Colonic mucosa (tissue), 4 donors: Measurements from ENCODE around the gene CAMKK2. TPM values are rescaled to one million over a fixed set of nuclear protein-coding genes. Genes with fewer than 3 reads are reported as not detected.
"Not testable (repeated sequence)": the region's sequence is repeated elsewhere in the genome, so short reads cannot be mapped to it uniquely, and the experiment has no call there.

Experiments used
- DNase-seq: peaks from one replicate; pipeline ENCODE4 v3.0.0-alpha.2; 2020
- H3K27ac ChIP-seq: fragments of 200-600 bp; one replicate; pipeline ENCODE4 v1.8.0; 2021
- H3K27me3 ChIP-seq: fragments of 200-600 bp; one replicate; pipeline ENCODE4 v1.8.0; 2021
- H3K36me3 ChIP-seq: fragments of 200-600 bp; one replicate; pipeline ENCODE4 v1.8.0; 2021
- H3K4me1 ChIP-seq: fragments of 200-600 bp; one replicate; pipeline ENCODE4 v1.8.0; 2021; ENCODE audit warnings: mild to moderate bottlenecking
- H3K4me3 ChIP-seq: fragments of 200-600 bp; one replicate; pipeline ENCODE4 v1.8.0; 2021
- H3K9ac ChIP-seq, 2 donors: one replicate each; pipeline ENCODE4 v1.7.0; 2013; ENCODE audit warnings: control low read depth in 2 of 2, low read depth in 2 of 2, low read length in 2 of 2
- H3K9me3 ChIP-seq: fragments of 200-600 bp; one replicate; pipeline ENCODE4 v1.8.0; 2021
- intact Hi-C: fragments of 100-400 bp; cut with DNase I; formaldehyde crosslinking; loops from one replicate; pipeline ENCODE4 v1.14.1; 2022
- total RNA-seq, 2 donors: library from RNA; stranded (reverse); fragmentation: NEBNext Ultra II Directional in 1 of 2; extraction: Animal tissue kit (Norgen Biotek cat#: 25700) in 1 of 2; gene quantifications; one replicate each; pipeline ENCODE4 v1.2.1, GENCODE V29; 2021
- TF ChIP-seq, protein P1 (sequence below): fragments of 200-600 bp; IDR thresholded peaks from one replicate; pipeline ENCODE4 v1.8.0; 2022; ENCODE audit warnings: antibody characterized with exemption, mild to moderate bottlenecking
- donor health status: healthy.
- donor health status: DM: no; HTN: no; CAD: no.
- donor health status: DM: no; HTN: no; CAD: no.

Gene CAMKK2
- total RNA-seq, 2 donors from 2014 or later: 34.3 to 44.0 TPM

DNA sequence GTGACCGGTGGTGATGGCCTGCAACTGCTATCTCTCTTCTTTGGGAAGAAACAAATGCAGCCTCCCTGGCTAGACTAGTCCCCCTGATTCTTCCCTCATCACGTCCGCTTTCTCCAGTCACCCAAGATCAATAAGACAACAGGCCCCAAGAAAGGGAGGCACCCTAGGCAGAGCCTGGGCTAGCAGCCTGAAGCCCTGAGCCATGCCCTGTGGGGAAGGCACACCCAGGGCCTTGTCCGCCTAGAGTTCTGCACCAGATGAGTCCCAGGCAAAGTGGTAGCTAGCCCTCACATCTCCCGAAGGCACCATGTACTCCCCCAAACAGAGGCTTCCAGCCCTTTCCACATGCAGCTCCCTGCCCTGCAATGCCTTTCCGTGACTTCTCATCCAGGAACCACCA, 35.1 kb downstream of the CAMKK2 start:
- no peaks in the 10 kb centered on the region for H3K4me1 ChIP-seq
- no peak for DNase-seq
- H3K4me3 ChIP-seq: no peak overlapping the region
- no peak overlapping the region for H3K9ac ChIP-seq
- H3K36me3 ChIP-seq: peaks cover 4% of the 10 kb centered on the region
- intact Hi-C loops: no loop called here
- no peaks in the 10 kb centered on the region for H3K9me3 ChIP-seq
- TF ChIP-seq, protein P1, sequence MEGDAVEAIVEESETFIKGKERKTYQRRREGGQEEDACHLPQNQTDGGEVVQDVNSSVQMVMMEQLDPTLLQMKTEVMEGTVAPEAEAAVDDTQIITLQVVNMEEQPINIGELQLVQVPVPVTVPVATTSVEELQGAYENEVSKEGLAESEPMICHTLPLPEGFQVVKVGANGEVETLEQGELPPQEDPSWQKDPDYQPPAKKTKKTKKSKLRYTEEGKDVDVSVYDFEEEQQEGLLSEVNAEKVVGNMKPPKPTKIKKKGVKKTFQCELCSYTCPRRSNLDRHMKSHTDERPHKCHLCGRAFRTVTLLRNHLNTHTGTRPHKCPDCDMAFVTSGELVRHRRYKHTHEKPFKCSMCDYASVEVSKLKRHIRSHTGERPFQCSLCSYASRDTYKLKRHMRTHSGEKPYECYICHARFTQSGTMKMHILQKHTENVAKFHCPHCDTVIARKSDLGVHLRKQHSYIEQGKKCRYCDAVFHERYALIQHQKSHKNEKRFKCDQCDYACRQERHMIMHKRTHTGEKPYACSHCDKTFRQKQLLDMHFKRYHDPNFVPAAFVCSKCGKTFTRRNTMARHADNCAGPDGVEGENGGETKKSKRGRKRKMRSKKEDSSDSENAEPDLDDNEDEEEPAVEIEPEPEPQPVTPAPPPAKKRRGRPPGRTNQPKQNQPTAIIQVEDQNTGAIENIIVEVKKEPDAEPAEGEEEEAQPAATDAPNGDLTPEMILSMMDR: no peak
- H3K27me3 ChIP-seq: no peaks in the 10 kb centered on the region
- no peak overlapping the region for H3K27ac ChIP-seq

DNA sequence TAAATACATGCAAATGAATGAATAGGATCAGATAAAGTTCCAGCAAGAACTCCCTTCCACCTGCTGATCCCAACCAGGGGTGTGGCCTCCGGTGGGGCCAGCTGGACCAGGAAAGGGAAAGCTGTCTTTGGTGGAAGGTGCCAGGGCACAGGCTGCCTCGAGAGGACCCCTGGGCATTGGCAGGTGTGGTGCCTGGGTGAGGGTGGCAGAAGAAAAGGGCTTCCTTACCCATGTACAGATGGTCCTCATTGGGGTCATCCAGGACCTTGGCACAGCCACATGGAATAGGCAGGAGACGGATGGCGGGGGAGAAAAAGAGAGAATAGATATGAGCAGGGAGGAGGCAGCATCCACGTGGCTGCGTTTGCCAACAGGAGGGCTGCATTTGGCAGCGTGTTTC, 36.4 kb downstream of the CAMKK2 start:
- intact Hi-C loops: no loop called here
- TF ChIP-seq, protein P1: no peak
- Histone ChIP-seq H3K9me3 (no peaks in the 10 kb centered on the region), H3K9ac (no peak overlapping the region), H3K4me1 (no peaks in the 10 kb centered on the region), H3K36me3 (peaks cover 4% of the 10 kb centered on the region), H3K27ac (no peak overlapping the region), H3K27me3 (no peaks in the 10 kb centered on the region), H3K4me3 (no peak overlapping the region)
- no peak for DNase-seq

DNA sequence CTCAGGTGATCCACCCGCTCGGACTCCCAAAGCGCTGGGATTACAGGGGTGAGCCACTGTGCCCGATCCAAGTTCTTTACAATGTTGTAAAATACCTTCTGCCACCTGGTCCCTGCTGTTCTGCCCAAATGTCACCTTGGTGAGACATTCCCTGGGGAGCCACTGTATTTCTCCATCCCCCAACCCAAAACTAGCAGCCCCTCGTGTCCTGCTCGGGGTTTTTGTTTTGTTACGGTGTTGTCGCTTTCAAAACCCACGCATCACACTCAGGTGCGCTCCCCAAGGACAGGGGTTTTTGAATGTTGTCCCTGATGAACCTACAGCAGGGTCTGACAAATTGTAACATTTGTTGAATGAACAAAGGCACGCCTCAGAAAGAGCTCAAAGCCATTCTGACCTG, 37.4 kb downstream of the CAMKK2 start:
- no peaks in the 10 kb centered on the region for H3K9me3 ChIP-seq
- H3K36me3 ChIP-seq: peaks cover 4% of the 10 kb centered on the region
- TF ChIP-seq, protein P1: no peak
- no peak overlapping the region for H3K9ac ChIP-seq
- no peaks in the 10 kb centered on the region for H3K4me1 ChIP-seq
- no peak for DNase-seq
- intact Hi-C loops: no loop called here
- no peak overlapping the region for H3K27ac ChIP-seq
- no peaks in the 10 kb centered on the region for H3K27me3 ChIP-seq
- H3K4me3 ChIP-seq: no peak overlapping the region

GRCh38 chr12:121257704-121258449, 38.6 kb downstream of the CAMKK2 start:
- H3K9me3 ChIP-seq, H3K4me3 ChIP-seq, H3K27me3 ChIP-seq, intact Hi-C loops, H3K27ac ChIP-seq, H3K9ac ChIP-seq, DNase-seq, H3K4me1 ChIP-seq, H3K36me3 ChIP-seq: not testable (repeated sequence)

- TF ChIP-seq, protein P1: no peak
- DNase-seq: no peak
- no peaks in the 10 kb centered on the region for H3K9me3 ChIP-seq
- peaks cover 10% of the 10 kb centered on the region for H3K36me3 ChIP-seq
- H3K27me3 ChIP-seq: no peaks in the 10 kb centered on the region
- H3K9ac ChIP-seq: no peak overlapping the region
- H3K4me1 ChIP-seq: no peaks in the 10 kb centered on the region
- no peak overlapping the region for H3K4me3 ChIP-seq
- intact Hi-C loops: no loop called here
- no peak overlapping the region for H3K27ac ChIP-seq
These were observed 41.1 kb downstream of the CAMKK2 start for GRCh38 chr12:121255433-121255832.

GRCh38 chr12:121253638-121254335, 42.7 kb downstream of the CAMKK2 start:
- Histone ChIP-seq H3K9ac (no peak overlapping the region), H3K9me3 (no peaks in the 10 kb centered on the region), H3K36me3 (peaks cover 7% of the 10 kb centered on the region), H3K4me3 (no peak overlapping the region), H3K27ac (no peak overlapping the region), H3K27me3 (no peaks in the 10 kb centered on the region), H3K4me1 (no peaks in the 10 kb centered on the region)
- intact Hi-C loops: no loop called here
- DNase-seq: no peak
- TF ChIP-seq, protein P1: no peak
